Spleen (tissue), 11 donors: ENCODE results near the gene DCAF6. TPM values are rescaled to one million over a fixed set of nuclear protein-coding genes. Genes with fewer than 3 reads are reported as not detected.

Source experiments
- DNase-seq: peaks from one replicate; pipeline ENCODE4 v3.0.0-alpha.2; 2020
- H3K27ac ChIP-seq, 8 donors: fragments of 200-600 bp; sonication (generic) in 7 of 8; 1 replicate in 4 of 8; 2 replicates in 4 of 8; pipeline versions ENCODE4 v1.5.0 to v1.8.0; 2016 to 2021; ENCODE audit warnings: inconsistent platforms in 4 of 8, mild to moderate bottlenecking in 4 of 8, moderate library complexity in 1 of 8
- H3K27me3 ChIP-seq, 7 donors: fragments of 200-600 bp; sonication (generic) in 6 of 7; replicated peaks in 1 of 7; 1 replicate in 4 of 7; 2 replicates in 3 of 7; pipeline versions ENCODE4 v1.5.0 to v1.8.0; 2016 to 2021; ENCODE audit warnings: inconsistent platforms in 3 of 7, mild to moderate bottlenecking in 1 of 7
- H3K36me3 ChIP-seq, 6 donors: fragments of 200-600 bp; sonication (generic) in 5 of 6; 1 replicate in 4 of 6; 2 replicates in 2 of 6; pipeline versions ENCODE4 v1.5.0 to v1.8.0; 2016 to 2021; ENCODE audit warnings: inconsistent platforms in 2 of 6
- H3K4me1 ChIP-seq, 6 donors: fragments of 200-600 bp; sonication (generic) in 5 of 6; 1 replicate in 3 of 6; 2 replicates in 3 of 6; pipeline versions ENCODE4 v1.5.0 to v1.8.0; 2016 to 2021; ENCODE audit warnings: inconsistent platforms in 3 of 6
- H3K4me3 ChIP-seq, 8 donors: fragments of 200-600 bp; sonication (generic) in 7 of 8; 1 replicate in 4 of 8; 2 replicates in 4 of 8; pipeline versions ENCODE4 v1.5.0 to v1.8.0; 2016 to 2021; ENCODE audit warnings: inconsistent platforms in 4 of 8, mild to moderate bottlenecking in 4 of 8, moderate library complexity in 2 of 8
- H3K9me3 ChIP-seq, 8 donors: fragments of 200-600 bp; sonication (generic) in 7 of 8; 1 replicate in 4 of 8; 2 replicates in 4 of 8; pipeline versions ENCODE4 v1.5.0 to v1.8.0; 2016 to 2021; ENCODE audit warnings: inconsistent platforms in 4 of 8
- POLR2A ChIP-seq, 3 donors: fragments of 450-650 bp; IDR thresholded peaks; one replicate each; pipeline ENCODE4 v1.5.1; 2017; ENCODE audit warnings: antibody characterized with exemption in 3 of 3, mild to moderate bottlenecking in 1 of 3
- POLR2AphosphoS5 ChIP-seq, 3 donors: sonication (generic); formaldehyde crosslinking; IDR thresholded peaks; one replicate each; pipeline ENCODE4 v1.5.1; 2017; ENCODE audit warnings: antibody characterized with exemption in 3 of 3
- WGBS, 5 donors: extraction: QIAGEN DNeasy Blood & Tissue Kit in 3 of 5; methylation state at CpG; one replicate each; pipeline versions ENCODE4 v1.1.5 to v1.1.7; 2013 to 2018; 5-methylcytosine and 5-hydroxymethylcytosine counted together
- intact Hi-C: fragments of 100-400 bp; cut with DNase I; formaldehyde crosslinking; loops from one replicate; pipeline ENCODE4 v1.15.0; 2023; ENCODE audit warnings: low total_unique reads
- polyA plus RNA-seq, 3 donors: library from polyadenylated mRNA; stranded (reverse); fragments of 200-250 nt; gene quantifications; one replicate each; pipeline ENCODE4 v1.2.1, GENCODE V29; 2013
- total RNA-seq, 7 donors: library from RNA; depleted of rRNA in 3 of 7; stranded (reverse); fragments of >200 nt in 3 of 7; fragmentation: NEBNext Ultra II Directional in 4 of 7; extraction: Animal tissue kit (Norgen Biotek cat#: 25700) in 4 of 7; gene quantifications; one replicate each; pipeline versions ENCODE4 v1.1.0 to v1.2.1, GENCODE V29; 2016 to 2021
- TF ChIP-seq, protein P1 (sequence below), 11 experiments: fragments of 200-600 bp in 7 of 11; fragments of 450-650 bp in 4 of 11; sonication (generic) in 4 of 11; IDR thresholded peaks in 8 of 11; conservative IDR thresholded peaks in 3 of 11; 1 replicate in 7 of 11; 2 replicates in 4 of 11; pipeline versions ENCODE4 v1.4.0 to v1.8.0; 2016 to 2021; ENCODE audit warnings: antibody characterized with exemption in 11 of 11, inconsistent platforms in 4 of 11, mild to moderate bottlenecking in 1 of 11
- donor health status: healthy with polysubstance abuse.
- donor health status: DM: no; HTN: no; CAD: no; lungs with moderate emphysema.
- donor health status: DM: no; HTN: no; CAD: no.
- donor health status: Bipolar disorder and iron deficiency.
- donor health status: healthy.
- donor health status: DM: no; HTN: no; CAD: no.
- donor health status: DM: yes; HTN: yes; CAD: no.

The DCAF6 gene
- total and polyA plus RNA-seq, 10 donors, result 19.2 to 76.6 (median 43.6) TPM

DNA sequence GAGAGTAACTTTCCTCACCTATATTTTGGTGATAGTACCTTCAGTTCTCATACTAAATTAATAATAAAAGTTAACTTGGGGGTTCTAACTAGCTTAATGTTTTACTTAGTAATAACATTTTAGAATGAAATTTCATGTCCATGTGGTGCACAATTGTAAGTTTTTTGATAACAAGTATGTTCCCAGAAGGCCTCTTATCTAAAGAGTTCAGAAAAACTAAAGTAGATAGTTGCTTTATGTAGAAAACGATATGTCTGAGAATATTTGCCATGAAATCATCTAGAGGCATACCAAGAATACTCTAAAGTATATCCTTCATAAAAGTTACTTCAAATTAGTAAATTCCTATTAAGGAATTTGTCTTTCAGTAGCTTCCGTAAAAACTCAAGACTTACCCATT lies 12.4 kb upstream of the DCAF6 start:
- Histone ChIP-seq H3K36me3 (peaks cover 0 to 15% (median 0%) of the 10 kb centered on the region in 6 donors), H3K4me1 (peaks cover 0 to 15% (median 6%) of the 10 kb centered on the region in 6 donors), H3K9me3 (no peaks in the 10 kb centered on the region), H3K4me3 (no peak overlapping the region), H3K27me3 (no peaks in the 10 kb centered on the region), H3K27ac (no peak overlapping the region)
- TF ChIP-seq, protein P1, sequence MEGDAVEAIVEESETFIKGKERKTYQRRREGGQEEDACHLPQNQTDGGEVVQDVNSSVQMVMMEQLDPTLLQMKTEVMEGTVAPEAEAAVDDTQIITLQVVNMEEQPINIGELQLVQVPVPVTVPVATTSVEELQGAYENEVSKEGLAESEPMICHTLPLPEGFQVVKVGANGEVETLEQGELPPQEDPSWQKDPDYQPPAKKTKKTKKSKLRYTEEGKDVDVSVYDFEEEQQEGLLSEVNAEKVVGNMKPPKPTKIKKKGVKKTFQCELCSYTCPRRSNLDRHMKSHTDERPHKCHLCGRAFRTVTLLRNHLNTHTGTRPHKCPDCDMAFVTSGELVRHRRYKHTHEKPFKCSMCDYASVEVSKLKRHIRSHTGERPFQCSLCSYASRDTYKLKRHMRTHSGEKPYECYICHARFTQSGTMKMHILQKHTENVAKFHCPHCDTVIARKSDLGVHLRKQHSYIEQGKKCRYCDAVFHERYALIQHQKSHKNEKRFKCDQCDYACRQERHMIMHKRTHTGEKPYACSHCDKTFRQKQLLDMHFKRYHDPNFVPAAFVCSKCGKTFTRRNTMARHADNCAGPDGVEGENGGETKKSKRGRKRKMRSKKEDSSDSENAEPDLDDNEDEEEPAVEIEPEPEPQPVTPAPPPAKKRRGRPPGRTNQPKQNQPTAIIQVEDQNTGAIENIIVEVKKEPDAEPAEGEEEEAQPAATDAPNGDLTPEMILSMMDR (IDR thresholded peaks at IDR 0.05 in 8 of 11, conservative IDR thresholded peaks at IDR 0.05 in 3 of 11), result no peak
- TF ChIP-seq POLR2AphosphoS5 (IDR thresholded peaks at IDR 0.05), result no peak
- no peak for TF ChIP-seq POLR2A (IDR thresholded peaks at IDR 0.05)
- intact Hi-C loops, result no loop called here
- WGBS, 5 donors, result 92 to 98% (median 96%) methylated on average over 2 of the region's 2 CpGs
- DNase-seq, result no peak

DNA sequence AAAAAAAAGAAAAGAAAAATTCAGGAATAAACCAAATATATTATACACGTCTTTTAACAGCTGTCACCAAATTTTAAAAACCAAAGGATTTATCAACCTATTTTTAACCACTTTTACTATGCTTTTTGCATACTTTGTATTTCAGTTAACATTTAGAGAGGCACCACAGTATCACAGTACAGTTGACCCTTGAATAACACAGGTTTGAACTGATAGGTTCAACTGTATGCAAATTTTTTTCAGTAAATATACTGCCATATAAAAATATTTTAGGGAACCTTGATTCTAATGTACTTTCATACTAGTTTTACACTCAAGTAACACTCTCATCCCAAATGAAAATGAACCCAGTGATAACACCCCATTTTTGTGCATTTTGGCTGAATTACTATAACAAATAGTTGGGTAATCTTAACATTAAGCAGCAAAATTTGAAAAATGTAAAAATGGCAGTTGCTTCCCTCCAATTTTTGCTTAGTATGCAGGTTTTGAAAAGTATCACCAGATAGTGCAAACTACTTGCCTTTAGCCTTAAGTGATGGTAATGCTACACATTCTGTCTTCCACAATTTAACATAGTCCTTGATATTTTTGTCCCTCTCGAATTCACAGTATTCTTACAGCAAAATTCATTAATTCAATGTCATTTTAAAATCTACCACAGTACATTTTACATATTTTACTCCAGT lies 11.8 kb upstream of the DCAF6 start:
- peaks cover 0 to 15% (median 6%) of the 10 kb centered on the region in 6 donors for H3K4me1 ChIP-seq
- intact Hi-C loops, result no loop called here
- H3K27me3 ChIP-seq, result no peaks in the 10 kb centered on the region
- no peak overlapping the region for H3K4me3 ChIP-seq
- no peaks in the 10 kb centered on the region for H3K9me3 ChIP-seq
- TF ChIP-seq POLR2AphosphoS5 (IDR thresholded peaks at IDR 0.05), result no peak
- no peak for TF ChIP-seq POLR2A (IDR thresholded peaks at IDR 0.05)
- TF ChIP-seq, protein P1 (IDR thresholded peaks at IDR 0.05 in 8 of 11, conservative IDR thresholded peaks at IDR 0.05 in 3 of 11), result no peak
- 89 to 98% (median 95%) methylated on average over 2 of the region's 2 CpGs for WGBS, 5 donors
- DNase-seq, result no peak
- H3K36me3 ChIP-seq, result peaks cover 0 to 14% (median 0%) of the 10 kb centered on the region in 6 donors
- no peak overlapping the region for H3K27ac ChIP-seq

DNA sequence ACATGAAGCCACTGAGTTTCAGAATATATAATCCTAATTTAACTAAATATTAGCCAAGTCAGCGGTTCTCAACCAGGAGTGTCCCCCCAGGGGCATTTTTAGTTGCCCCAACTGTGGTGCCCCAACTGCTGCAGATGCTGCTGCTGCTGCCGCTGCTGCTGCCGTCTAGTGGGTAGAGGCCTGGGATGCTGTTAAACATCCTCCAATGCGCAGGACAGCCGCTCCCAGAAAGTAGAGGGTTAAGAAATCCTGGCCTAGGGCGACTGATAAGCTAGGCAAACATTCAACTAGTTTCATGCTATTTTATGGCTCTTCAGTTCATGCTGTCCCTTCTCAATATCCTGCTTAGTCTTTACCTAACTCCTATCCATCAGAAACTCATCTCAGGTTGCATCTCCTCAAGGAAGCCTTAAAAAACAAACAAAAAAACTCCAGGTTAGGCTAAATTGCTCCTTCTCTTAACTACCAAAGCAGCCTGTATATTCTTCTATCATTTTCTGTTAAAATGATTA lies 9.9 kb upstream of the DCAF6 start:
- TF ChIP-seq POLR2A (IDR thresholded peaks at IDR 0.05), result no peak
- TF ChIP-seq, protein P1 (IDR thresholded peaks at IDR 0.05 in 8 of 11, conservative IDR thresholded peaks at IDR 0.05 in 3 of 11), result no peak
- no peak for TF ChIP-seq POLR2AphosphoS5 (IDR thresholded peaks at IDR 0.05)
- Histone ChIP-seq H3K27me3 (no peaks in the 10 kb centered on the region), H3K4me1 (peaks cover 0 to 15% (median 6%) of the 10 kb centered on the region in 6 donors), H3K4me3 (no peak overlapping the region), H3K36me3 (peaks cover 0 to 14% (median 0%) of the 10 kb centered on the region in 6 donors), H3K9me3 (no peaks in the 10 kb centered on the region), H3K27ac (no peak overlapping the region)
- no peak for DNase-seq
- intact Hi-C loops, result no loop called here
- WGBS, 5 donors, result 89 to 94% (median 93%) methylated on average over 6 of the region's 6 CpGs

DNA sequence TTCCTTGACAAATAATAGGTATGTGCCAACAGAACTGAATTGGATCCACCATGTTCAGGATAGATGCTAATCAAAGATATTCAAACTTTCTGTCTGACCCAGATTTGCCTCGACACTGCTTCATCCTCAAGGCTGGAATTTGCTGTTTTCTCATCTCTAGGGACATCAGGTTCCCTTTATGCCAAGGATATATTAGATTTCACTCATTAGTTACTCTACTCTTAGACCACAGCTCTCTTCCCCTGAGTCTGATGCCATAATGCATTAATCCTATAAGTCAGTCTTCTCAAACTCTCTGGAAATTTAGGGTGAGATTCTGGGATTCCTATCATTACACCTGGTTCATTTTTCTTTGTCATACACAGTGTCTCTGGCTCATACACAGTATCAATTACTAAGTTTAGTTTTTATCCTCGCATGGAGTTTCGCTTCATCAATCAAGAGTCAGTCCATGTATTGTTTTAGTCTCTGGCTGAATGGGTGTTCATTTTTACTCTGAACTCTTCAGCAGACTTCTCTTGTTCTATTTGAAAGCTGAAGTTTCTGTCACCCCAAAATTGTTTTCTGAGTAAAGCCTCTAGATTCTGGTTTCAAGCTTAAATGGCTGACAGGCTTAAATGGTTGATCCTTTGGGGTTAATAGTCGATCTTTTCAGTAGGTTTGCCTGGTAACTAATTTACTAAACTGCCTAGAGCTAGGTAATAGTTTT lies 9.3 kb upstream of the DCAF6 start:
- no peak overlapping the region for H3K4me3 ChIP-seq
- no peak overlapping the region for H3K27ac ChIP-seq
- no peaks in the 10 kb centered on the region for H3K9me3 ChIP-seq
- DNase-seq, result no peak
- peaks cover 0 to 14% (median 0%) of the 10 kb centered on the region in 6 donors for H3K36me3 ChIP-seq
- 87 to 91% (median 89%) methylated on average over 4 of the region's 4 CpGs for WGBS, 5 donors
- peaks cover 0 to 12% (median 4%) of the 10 kb centered on the region in 6 donors for H3K4me1 ChIP-seq
- TF ChIP-seq POLR2A (IDR thresholded peaks at IDR 0.05), result no peak
- H3K27me3 ChIP-seq, result no peaks in the 10 kb centered on the region
- intact Hi-C loops, result no loop called here
